Fibroblast of skin of scalp (primary cell): ENCODE results near the gene TRAPPC2L.
"Not testable (repeated sequence)": the region's sequence is repeated elsewhere in the genome, so short reads cannot be mapped to it uniquely, and the experiment has no call there.

Experiments
- DNase-seq: peaks from one replicate; pipeline ENCODE4 v3.0.0-alpha.2; 2013

The TRAPPC2L gene

DNA sequence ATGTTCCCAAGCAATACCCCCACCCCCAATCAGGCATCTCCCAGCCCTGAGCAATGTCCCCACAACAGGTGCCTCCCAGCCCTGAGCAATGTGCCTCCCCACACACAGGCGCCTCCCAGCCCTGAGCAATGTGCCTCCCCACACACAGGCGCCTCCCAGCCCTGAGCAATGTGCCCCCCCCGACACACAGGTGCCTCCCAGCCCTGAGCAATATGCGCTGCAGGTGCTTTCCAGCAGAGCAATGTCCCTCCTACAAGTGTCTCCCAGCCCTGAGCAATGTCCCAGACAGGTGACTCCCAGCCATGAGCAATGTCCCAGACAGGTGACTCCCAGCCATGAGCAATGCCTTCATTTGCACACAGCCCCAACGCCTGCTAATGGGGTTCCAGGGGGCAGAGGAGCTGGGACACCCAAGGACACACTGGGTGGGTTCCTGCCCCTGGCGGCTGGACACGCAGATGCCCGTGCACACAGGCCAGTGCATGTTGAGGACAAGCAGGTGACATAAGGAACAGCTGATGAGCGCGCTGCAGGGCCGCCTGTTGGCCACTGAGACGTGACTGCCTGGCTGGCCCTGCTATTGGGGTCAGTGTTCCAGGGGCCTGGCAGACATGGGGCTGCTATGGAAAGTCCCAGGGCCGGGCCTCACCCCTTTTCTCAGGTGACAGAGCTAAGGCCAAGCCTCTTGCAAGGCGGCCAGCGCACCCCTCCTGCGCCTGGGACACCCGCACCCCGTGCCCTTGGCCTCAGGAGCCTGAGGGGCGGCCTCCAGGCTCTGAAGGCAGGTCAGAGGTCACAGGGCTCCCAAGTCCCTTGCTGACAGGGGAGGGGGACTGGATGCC, 36.4 kb downstream of the TRAPPC2L start:
- no peak for DNase-seq

DNA sequence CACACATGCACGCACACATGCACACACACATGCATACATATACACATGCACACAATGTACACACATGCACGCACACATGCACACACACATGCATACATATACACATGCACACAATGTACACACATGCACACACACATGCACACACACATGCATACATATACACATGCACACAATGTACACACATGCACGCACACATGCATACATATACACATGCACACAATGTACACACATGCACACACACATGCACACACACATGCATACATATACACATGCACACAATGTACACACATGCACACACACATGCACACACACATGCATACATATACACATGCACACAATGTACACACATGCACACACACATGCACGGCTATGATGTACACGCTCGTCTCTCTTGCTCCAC, 37.3 kb downstream of the TRAPPC2L start:
- not testable (repeated sequence) for DNase-seq

DNA sequence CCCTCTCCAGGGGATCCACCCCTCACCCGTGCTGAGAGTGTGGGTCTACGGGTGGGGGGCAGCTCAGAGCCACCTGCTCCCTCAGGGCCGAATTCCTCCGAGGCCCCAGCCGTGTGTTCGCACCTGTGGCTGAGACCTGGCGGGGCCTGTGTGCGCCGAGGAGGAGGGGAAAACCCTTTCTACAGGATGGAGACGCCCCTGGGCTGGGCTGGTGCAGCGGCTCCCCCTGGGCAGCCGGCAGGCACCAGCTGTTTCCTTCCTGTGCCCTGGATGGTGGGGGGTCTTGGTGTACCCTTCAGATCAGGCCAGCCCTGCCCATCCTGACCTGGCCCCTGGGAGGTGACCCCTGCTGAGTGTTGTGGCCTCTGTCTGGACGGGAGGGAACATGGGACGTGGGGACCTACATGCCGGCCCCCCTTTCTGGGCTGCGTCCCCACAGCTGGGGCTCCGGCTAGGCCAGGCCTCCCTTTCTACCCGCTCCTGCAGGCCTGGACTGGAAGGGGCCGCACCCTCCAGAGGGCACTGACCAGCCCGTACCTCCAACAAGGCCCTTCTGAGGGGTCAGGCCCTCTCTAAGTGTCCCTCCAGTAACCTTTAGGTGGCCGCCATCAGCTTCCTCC, 37.9 kb downstream of the TRAPPC2L start:
- no peak for DNase-seq

GRCh38 chr16:88895335-88895734, 38.4 kb downstream of the TRAPPC2L start:
- DNase-seq = no peak

DNA sequence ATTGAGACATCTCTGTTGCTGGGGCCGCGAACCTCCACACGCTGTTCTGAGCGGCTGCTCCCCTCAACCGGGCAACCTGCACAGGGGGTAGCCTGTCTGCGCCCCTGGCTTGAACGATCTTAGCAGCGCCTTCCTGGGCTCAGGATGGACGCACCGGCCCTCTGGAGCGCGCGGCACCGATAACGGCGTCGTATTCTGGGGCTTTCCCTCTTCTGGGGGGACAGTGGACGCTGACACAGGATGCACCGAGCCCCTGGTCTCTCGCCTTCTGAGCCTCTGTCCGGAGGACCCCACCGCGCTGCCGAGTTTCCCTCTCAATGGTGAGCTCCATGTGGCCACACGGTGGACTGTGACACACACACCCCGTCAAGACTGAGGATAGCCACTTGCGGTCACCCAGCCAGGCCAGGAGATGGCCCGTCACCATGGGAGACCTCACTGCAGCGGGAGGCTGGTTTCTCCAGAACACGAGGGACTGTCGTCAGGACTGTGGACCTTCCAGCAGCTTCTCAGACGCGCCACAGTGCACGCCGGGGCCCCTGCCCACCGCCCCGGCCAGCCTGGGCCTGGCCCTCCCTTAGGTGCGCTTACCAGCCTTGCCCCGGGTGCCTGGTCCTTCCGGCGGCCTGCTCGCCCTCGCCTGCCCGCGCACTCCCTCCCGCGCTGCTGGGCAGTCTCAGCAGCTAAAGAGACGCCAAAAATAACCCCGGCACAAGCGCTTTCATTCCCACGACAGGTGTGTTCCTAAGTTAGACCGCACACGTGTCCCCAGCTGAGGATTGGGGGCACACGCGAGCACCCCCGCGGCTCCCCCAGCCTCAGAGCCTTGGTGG, 39.5 kb downstream of the TRAPPC2L start:
- no peak for DNase-seq

DNA sequence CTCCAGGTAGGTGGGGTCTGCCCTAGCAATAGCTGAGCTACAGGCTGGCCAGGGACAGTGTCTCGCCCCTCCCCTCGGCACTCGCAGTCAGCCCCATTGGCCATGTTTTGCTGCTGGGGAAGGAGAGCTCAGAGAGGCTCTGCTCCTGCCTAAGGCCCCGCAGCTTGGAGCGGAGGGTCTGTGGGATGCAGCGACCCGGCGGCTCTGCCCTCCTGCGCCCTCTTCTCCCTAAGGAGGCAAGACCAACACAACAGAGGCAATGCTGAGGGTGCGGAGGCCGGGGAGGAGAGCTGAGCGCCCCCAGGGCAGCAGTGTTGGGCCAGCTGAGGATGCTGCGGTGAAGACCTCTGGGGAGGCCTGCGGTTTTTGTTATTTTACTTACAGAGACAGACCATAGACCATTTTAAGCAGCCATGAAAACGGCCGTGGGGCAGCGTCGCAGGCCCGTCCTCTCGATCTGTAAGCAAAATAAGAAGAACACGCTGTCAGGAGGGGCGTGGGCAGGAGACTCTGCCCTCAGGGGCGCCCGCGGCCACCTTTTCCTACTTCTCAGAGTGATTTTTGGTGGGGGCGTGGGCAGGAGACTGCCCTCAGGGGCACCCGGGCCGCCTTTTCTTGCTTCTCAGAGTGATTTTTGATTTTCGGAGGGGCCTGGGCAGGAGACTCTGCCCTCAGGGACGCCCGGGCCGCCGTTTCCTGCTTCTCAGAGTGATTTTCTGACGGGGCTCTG, 40.9 kb downstream of the TRAPPC2L start:
- DNase-seq = no peak

DNA sequence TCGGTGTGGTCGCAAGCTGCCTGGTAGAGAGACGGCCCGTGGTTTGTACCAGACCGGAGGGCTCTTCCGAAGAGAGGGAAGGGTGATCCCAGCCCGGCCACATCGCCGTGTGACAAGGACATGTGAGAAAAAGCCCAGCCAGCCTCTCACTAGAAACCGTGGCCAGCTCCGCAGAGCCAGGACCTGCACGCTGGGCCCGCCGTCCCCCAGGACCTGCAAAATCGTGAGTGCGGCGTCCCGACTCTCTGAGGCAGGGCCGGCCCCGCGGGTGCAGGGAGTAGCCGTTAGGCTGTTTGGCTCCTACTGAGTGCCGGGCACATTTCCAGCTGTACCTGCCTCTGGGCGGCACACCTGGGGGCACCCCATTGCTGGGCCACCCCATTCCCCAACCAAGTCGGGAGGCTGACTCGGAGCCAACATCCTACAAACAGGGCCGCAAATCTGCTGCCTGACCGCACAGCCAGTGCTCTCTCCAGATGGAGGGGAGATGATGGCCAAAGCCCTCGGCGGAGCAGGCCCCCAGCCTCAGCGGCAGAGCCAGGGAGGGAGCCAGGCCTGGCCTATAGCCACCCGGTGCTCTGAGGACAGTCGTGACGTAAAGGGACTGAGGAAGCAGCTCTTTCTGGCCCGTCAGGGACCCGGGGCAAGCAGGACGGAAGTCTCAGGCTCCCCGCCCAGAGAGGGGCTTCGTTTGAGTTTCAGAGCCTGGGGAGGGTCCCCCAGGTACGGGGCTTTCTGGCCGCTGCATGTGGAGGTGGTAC, 43.2 kb downstream of the TRAPPC2L start:
- DNase-seq = no peak

- DNase-seq = no peak
Observed at GRCh38 chr16:88900662-88901052, 43.7 kb downstream of the TRAPPC2L start.

- DNase-seq = no peak
Observed at GRCh38 chr16:88901718-88902337, 44.9 kb downstream of the TRAPPC2L start.

DNA sequence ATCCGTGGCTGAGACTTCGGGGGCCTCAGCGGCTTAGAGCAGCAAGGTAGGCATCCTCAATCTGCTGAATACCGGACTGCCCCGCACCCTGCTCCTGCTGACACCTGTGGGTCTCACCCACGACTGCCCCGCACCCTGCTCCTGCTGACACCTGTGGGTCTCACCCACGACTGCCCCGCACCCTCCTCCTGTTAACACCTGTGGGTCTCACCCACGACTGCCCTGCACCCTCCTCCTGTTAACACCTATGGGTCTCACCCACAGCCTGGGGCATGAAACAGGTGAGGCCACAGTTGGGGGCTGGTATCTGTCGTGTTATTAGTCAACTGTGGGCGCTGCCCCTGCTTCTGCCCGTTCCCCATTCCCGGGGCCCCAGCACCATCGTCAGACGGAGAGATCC, 45.8 kb downstream of the TRAPPC2L start:
- no peak for DNase-seq

GRCh38 chr16:88903267-88903666, 46.3 kb downstream of the TRAPPC2L start:
- no peak for DNase-seq

DNA sequence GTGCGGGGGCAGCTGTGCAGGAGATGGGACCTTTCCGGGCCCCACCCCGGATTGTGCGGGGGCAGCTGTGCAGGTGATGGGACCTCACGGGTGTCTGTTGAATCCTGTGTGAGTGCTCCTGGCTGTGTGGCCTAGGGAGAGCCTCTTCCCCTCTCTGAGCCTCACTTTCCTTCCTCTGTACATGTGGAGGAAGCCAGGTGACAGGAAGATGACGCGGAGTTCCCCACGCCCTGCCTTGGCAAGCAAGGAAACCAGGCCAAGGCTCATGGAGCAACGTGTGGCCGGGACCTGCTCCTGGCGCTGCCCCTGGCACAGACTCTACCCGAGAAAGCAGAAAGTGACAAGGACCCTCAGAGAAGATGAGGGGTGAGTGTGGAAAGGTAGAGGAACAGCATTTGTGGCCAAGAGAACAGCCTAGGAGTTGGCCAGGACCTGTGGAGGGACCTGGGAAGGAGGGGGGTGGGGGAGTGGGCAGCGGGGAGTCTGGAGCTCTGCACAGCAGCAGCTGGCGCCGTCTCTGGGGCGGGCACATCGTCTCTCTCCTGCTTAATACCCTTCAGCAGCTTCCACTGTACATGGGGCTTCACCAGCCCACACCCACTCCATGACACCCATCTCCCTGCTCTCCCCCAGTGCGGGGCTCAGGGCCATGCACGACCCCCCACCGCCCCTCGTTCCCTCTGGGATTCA, 47.9 kb downstream of the TRAPPC2L start:
- DNase-seq = no peak

DNA sequence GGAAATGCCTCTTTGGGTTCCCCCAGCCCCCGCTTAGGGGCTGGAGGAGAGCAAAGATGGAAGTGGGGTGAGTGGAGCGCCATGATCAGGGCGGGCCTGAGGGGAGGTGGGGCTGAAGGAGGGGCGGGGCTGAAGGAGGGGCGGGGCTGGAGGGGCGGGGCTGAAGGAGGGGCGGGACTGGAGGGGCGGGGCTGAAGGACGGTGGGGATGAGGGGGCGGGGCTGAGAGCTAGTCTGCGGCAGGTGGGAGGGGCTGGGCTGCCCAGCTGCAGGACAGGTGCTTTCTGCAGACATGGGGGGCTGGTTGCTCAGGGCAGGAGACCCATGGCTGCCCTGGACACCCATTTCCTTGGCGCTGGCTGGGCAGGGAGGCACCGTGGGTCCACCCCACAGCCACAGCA, 48.6 kb downstream of the TRAPPC2L start:
- no peak for DNase-seq

DNA sequence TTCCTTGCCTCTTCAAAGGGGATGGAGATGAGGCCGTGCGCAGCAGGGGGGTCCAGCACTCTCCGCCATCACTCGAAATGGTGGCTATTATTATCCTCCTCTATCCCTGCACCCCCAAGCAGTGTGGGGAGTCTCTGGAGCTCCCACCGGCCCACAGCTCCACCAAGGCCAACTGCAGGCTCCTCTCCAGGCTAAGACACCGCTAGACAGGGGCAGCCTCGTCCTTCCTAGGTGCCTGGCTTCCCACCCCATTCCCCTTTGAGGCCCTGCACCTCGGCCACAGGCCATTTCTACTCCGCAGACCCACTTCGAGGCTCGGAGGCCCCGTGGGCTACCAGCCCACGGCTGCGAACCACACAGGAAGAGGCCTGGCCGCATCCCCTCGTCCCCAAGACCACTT, 49.1 kb downstream of the TRAPPC2L start:
- DNase-seq = no peak

DNA sequence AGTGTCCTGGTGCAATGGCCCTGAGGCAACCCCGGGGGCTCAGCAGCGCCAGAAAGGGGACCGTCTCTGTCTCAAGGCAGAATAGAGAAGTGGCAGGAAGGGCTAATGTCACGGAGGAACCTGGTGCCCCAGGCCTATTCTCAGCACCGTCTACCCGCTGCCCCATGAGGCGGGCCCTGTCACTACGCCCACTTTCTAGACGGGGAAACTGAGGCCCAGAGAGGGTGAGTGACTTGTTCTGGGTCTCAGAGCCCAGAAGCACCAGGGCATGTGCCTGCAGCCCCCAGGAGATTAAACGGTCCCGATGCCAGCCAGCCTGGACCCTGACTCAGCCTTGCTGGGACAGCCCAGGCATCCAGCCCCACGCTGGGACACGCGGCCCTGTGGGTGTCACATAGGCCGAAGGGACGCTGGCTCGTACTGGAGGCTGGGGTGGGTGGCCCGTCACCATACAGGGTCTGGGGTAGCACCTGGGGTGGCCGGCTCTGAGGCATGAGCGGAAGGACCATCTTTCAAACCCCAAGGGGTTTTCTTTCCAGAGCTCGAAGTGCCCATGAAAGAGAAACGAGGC, 49.7 kb downstream of the TRAPPC2L start:
- no peak for DNase-seq

- DNase-seq = no peak
Observed at GRCh38 chr16:88907768-88908167, 50.8 kb downstream of the TRAPPC2L start.

DNA sequence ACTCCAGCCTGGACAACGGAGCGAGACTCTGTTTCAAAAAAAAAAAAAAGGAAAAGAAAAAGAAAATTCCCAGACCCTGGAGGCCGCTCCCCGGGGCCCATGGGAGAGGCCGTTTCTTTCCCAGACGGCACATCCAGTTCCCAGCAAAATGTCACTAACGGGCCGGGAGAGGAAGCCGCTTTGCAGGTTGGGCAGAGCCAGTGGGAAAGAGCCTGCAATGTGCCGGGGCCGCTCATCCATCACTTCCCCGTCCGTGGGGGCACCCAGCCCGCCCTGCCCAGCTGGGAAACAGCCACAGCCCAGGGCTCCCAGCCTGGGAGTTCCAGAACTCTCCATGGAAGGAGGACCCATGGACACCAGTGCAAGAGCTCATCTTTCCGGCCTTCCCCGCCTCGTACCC, 51.4 kb downstream of the TRAPPC2L start:
- DNase-seq = no peak

- no peak for DNase-seq
Observed at GRCh38 chr16:88909431-88910210, 52.7 kb downstream of the TRAPPC2L start.

DNA sequence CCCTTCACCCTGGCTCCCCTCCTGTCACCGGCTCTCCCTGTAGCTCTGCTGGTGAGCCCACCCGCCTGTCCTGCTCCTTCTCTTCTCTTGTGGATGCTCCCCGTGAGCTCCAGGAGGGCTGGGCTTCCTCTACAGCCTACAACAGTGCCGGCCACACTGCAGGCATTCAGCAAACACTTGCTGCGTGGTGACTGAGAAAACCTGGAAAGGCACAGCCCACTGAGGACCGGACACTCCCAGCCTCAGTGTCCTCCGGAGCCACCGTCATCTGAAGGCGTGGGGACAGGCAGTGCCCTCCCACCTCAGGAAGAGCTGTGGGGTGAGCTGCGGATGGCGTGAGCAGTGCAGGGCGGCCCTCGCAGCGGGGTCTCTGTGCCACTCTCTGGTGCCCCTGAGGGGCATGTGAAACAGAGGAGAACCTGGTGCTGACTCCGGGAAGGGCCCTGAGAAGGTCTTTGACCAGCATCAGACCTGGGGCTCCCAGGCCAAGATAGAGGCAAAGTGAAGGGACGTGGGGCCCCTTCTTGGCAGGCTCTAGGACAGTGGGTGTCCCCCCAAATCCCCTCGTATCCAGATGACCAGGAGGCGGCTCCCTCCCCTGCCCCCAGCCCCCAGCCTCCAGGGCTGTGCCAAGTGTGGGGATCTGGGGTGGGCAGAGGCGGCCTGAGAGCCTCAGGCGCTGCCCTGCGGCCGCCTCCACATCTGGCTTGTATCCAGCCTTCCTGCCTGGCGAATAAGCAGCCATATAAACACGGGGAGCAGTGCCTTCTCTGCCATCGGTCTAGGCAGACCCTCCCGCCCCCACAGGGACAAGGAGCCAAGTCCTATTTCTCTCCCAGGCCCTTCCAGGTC, 53.6 kb downstream of the TRAPPC2L start:
- no peak for DNase-seq
